K562 (cell line): ENCODE data around the gene ETV3. TPM values are rescaled to one million over a fixed set of nuclear protein-coding genes. Genes with fewer than 3 reads are reported as not detected.

Experiments
- FOXJ3 ChIP-seq: sonication (generic); formaldehyde crosslinking; IDR thresholded peaks from 2 replicates; pipeline ENCODE4 v1.4.0; 2020; ENCODE audit warnings: mild to moderate bottlenecking, missing genetic modification reagents
- GTF2F1 ChIP-seq: IDR thresholded peaks from 2 replicates; pipeline ENCODE4 v1.6.1; 2011; ENCODE audit warnings: low read depth, low read length, improper control_type of control experiment
- ZBTB26 ChIP-seq: fragments of 450-650 bp; formaldehyde crosslinking; IDR thresholded peaks from 2 replicates; pipeline ENCODE4 v1.4.0; 2022; ENCODE audit warnings: missing genetic modification characterization
- ZFP1 ChIP-seq: fragments of 450-650 bp; formaldehyde crosslinking; IDR thresholded peaks from 2 replicates; pipeline ENCODE4 v1.4.0; 2020; ENCODE audit warnings: mild to moderate bottlenecking, mixed read lengths
- ZNF41 ChIP-seq: fragments of 250-450 bp; sonication (Bioruptor Pico); conservative IDR thresholded peaks from 2 replicates; pipeline ENCODE4 v1.4.0; 2020; ENCODE audit warnings: mild to moderate bottlenecking
- ZNF830 ChIP-seq: fragments of 250-450 bp; sonication (Bioruptor Pico); IDR thresholded peaks from 2 replicates; pipeline ENCODE4 v1.5.0; 2021; ENCODE audit warnings: mild to moderate bottlenecking
- polyA plus RNA-seq, 8 experiments: library from polyadenylated mRNA; depleted of rRNA in 4 of 8; stranded (reverse) in 5 of 8; unstranded in 3 of 8; fragments of >200 nt; fragmentation: Nextera tagmentation in 2 of 8; fragmentation: Illumina TruSeq in 1 of 8; extraction: Ambion mirVana in 2 of 8; extraction: Trizol in 1 of 8; gene quantifications; 2 replicates each; pipeline versions ENCODE4 v1.2.1 to v1.2.3, GENCODE V29; 2011 to 2014; ENCODE audit warnings: inconsistent platforms in 1 of 8, missing spikeins in 1 of 8
- total RNA-seq, 7 experiments: library from RNA; depleted of rRNA in 6 of 7; stranded (reverse); fragments of >200 nt in 6 of 7; fragmentation: Illumina TruSeq in 2 of 7; extraction: Trizol in 2 of 7; gene quantifications; 2 replicates each; pipeline versions ENCODE4 v1.2.1 to v1.2.3, GENCODE V29; 2011 to 2021; ENCODE audit warnings: low replicate concordance in 1 of 7
- TF ChIP-seq, protein P1 (sequence below): sonication (generic); formaldehyde crosslinking; IDR thresholded peaks from 2 replicates; pipeline ENCODE4 v1.8.1; 2023; ENCODE audit warnings: mild to moderate bottlenecking, missing genetic modification reagents
- TF ChIP-seq, protein P2 (sequence below), 2 experiments: fragments of 450-650 bp; conservative IDR thresholded peaks; 2 replicates each; pipeline ENCODE4 v1.6.1; 2017; ENCODE audit warnings: mild to moderate bottlenecking in 2 of 2, moderate library complexity in 2 of 2
- TF ChIP-seq, protein P3 (sequence below): fragments of 250-450 bp; sonication (Bioruptor Pico); IDR thresholded peaks from 2 replicates; pipeline ENCODE4 v1.8.0; 2022; ENCODE audit warnings: inconsistent platforms, mild to moderate bottlenecking, moderate library complexity, borderline replicate concordance

ETV3 gene
- total and polyA plus RNA-seq, 9 of the 15 experiments (the other 6 are each of a cell fraction or from before 2014, with no cell fraction given) = 3.1 to 16.0 (median 9.0) TPM

DNA sequence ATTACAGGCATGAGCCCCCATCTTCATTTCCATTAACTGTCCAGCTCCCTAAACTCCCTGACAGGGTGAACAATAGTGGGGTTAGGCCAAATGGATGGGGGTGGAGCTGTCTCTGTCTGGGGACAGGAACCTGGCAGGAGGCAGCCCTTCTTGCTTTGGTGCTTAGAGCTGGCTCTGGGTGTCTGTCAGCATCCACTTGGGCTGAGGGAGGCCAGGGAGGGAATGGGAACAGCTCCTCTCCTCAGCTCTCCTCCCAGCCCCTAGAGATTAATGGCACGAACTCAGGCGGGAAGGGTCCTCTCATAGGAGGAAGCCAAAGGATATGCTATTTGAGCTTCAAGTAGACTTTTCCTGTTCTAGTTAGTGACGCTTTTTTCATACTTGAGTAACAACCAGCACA is 27.5 kb downstream of the ETV3 start (continued):
- TF ChIP-seq, protein P1, sequence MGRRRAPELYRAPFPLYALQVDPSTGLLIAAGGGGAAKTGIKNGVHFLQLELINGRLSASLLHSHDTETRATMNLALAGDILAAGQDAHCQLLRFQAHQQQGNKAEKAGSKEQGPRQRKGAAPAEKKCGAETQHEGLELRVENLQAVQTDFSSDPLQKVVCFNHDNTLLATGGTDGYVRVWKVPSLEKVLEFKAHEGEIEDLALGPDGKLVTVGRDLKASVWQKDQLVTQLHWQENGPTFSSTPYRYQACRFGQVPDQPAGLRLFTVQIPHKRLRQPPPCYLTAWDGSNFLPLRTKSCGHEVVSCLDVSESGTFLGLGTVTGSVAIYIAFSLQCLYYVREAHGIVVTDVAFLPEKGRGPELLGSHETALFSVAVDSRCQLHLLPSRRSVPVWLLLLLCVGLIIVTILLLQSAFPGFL (CRISPR knock-in tag) = no peak
- no peak for TF ChIP-seq ZBTB26 (CRISPR knock-in tag)
- TF ChIP-seq, protein P2, sequence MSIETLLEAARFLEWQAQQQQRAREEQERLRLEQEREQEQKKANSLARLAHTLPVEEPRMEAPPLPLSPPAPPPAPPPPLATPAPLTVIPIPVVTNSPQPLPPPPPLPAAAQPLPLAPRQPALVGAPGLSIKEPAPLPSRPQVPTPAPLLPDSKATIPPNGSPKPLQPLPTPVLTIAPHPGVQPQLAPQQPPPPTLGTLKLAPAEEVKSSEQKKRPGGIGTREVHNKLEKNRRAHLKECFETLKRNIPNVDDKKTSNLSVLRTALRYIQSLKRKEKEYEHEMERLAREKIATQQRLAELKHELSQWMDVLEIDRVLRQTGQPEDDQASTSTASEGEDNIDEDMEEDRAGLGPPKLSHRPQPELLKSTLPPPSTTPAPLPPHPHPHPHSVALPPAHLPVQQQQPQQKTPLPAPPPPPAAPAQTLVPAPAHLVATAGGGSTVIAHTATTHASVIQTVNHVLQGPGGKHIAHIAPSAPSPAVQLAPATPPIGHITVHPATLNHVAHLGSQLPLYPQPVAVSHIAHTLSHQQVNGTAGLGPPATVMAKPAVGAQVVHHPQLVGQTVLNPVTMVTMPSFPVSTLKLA (conservative IDR thresholded peaks at IDR 0.05) = no peak
- TF ChIP-seq ZNF830 (CRISPR knock-in tag) = no peak
- TF ChIP-seq FOXJ3 = no peak
- no peak for TF ChIP-seq GTF2F1
- TF ChIP-seq, protein P3, sequence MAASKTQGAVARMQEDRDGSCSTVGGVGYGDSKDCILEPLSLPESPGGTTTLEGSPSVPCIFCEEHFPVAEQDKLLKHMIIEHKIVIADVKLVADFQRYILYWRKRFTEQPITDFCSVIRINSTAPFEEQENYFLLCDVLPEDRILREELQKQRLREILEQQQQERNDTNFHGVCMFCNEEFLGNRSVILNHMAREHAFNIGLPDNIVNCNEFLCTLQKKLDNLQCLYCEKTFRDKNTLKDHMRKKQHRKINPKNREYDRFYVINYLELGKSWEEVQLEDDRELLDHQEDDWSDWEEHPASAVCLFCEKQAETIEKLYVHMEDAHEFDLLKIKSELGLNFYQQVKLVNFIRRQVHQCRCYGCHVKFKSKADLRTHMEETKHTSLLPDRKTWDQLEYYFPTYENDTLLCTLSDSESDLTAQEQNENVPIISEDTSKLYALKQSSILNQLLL (CRISPR knock-in tag) = no peak
- no peak for TF ChIP-seq ZFP1 (CRISPR knock-in tag)
- no peak for TF ChIP-seq ZNF41 (CRISPR knock-in tag)
- TF ChIP-seq, all 486 proteins: peak for 0
